ENCODE data around the gene ZFHX3. TPM values are rescaled to one million over a fixed set of nuclear protein-coding genes. Genes with fewer than 3 reads are reported as not detected.

The ZFHX3 gene
- total RNA-seq, 1 experiment from 2014 or later, result 13.6 TPM

- TF ChIP-seq, protein P1, sequence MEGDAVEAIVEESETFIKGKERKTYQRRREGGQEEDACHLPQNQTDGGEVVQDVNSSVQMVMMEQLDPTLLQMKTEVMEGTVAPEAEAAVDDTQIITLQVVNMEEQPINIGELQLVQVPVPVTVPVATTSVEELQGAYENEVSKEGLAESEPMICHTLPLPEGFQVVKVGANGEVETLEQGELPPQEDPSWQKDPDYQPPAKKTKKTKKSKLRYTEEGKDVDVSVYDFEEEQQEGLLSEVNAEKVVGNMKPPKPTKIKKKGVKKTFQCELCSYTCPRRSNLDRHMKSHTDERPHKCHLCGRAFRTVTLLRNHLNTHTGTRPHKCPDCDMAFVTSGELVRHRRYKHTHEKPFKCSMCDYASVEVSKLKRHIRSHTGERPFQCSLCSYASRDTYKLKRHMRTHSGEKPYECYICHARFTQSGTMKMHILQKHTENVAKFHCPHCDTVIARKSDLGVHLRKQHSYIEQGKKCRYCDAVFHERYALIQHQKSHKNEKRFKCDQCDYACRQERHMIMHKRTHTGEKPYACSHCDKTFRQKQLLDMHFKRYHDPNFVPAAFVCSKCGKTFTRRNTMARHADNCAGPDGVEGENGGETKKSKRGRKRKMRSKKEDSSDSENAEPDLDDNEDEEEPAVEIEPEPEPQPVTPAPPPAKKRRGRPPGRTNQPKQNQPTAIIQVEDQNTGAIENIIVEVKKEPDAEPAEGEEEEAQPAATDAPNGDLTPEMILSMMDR (IDR thresholded peaks at IDR 0.05; ENCODE audit: unreplicated experiment), result no peak
Measured at GRCh38 chr16:73023320-73023719, 24.6 kb downstream of the ZFHX3 start.

DNA sequence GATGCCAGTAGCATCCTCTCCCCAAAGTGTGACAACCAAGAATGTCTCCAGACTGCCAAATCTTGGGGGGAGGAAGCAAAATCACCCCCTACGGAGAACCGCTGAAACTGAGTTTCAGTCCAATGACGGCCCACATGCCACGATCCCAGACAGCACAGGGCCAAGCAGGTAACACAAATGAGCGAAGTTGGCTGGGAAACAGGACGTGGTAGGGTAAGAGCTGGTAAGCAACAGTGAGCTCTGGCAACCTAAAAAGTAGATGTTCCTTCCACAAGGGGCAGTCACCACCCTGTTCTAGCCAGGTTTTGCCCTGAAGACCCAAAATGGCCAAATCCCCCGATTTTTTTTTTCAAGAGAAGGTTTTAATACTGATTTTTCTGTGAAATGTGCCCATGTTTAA lies 25.4 kb downstream of the ZFHX3 start:
- TF ChIP-seq, protein P1 (IDR thresholded peaks at IDR 0.05; ENCODE audit: unreplicated experiment), result no peak
- BruUV-seq (replicated peaks), result no TSS peak
- no peak overlapping the region for H3K27ac Mint-ChIP-seq (ENCODE audit: unreplicated experiment)
- CTCF ChIA-PET, result interaction anchor here (0.7 to 0.8 kb wide), 3 partner anchors 268 to 974 kb away, joined by 4 to 9 read pairs (median 8); no protein-coding TSS in a partner anchor
- no peak for DNase-seq
- no peaks in the 10 kb centered on the region for H3K27me3 Mint-ChIP-seq (ENCODE audit: unreplicated experiment)
- H3K36me3 Mint-ChIP-seq (ENCODE audit: insufficient read depth, unreplicated experiment), result peaks cover 16% of the 10 kb centered on the region
- no peaks in the 10 kb centered on the region for H3K9me3 Mint-ChIP-seq (ENCODE audit: low read depth, unreplicated experiment)
- intact Hi-C loops (cut with micrococcal nuclease; ENCODE audit: unreplicated experiment), result no loop called here
- no peak overlapping the region for H3K4me3 Mint-ChIP-seq (ENCODE audit: low read depth, unreplicated experiment)
- H3K4me1 Mint-ChIP-seq (ENCODE audit: low read depth, unreplicated experiment), result peaks cover 31% of the 10 kb centered on the region

More at GRCh38 chr16:73023320-73023719, 24.6 kb downstream of the ZFHX3 start:
- intact Hi-C loops (cut with micrococcal nuclease; ENCODE audit: unreplicated experiment), result no loop called here
- Mint-ChIP-seq H3K36me3 (ENCODE audit: insufficient read depth, unreplicated experiment) (peaks cover 16% of the 10 kb centered on the region), H3K4me1 (ENCODE audit: low read depth, unreplicated experiment) (peaks cover 38% of the 10 kb centered on the region), H3K9me3 (ENCODE audit: low read depth, unreplicated experiment) (no peaks in the 10 kb centered on the region), H3K4me3 (ENCODE audit: low read depth, unreplicated experiment) (no peak overlapping the region), H3K27me3 (ENCODE audit: unreplicated experiment) (no peaks in the 10 kb centered on the region), H3K27ac (ENCODE audit: unreplicated experiment) (no peak overlapping the region)
- DNase-seq, result no peak
- CTCF ChIA-PET, result interaction anchor here (0.8 kb wide), 1 partner anchor 24 kb away, joined by 3 read pairs; no protein-coding TSS in a partner anchor
- BruUV-seq (replicated peaks), result no TSS peak

- H3K4me1 Mint-ChIP-seq (ENCODE audit: low read depth, unreplicated experiment), result peaks cover 33% of the 10 kb centered on the region
- H3K27ac Mint-ChIP-seq (ENCODE audit: unreplicated experiment), result no peak overlapping the region
Measured at GRCh38 chr16:73021866-73022495, 25.9 kb downstream of the ZFHX3 start.

GRCh38 chr16:73020409-73020884 lies 27.5 kb downstream of the ZFHX3 start:
- CTCF ChIA-PET, result interaction anchor here (0.6 to 1.5 kb wide), 5 partner anchors 17 to 629 kb away, joined by 3 to 6 read pairs (median 3); no protein-coding TSS in a partner anchor
- no peaks in the 10 kb centered on the region for H3K27me3 Mint-ChIP-seq (ENCODE audit: unreplicated experiment)
- peak; percentile 87 for DNase-seq
- TF ChIP-seq, protein P1 (IDR thresholded peaks at IDR 0.05; ENCODE audit: unreplicated experiment), result no peak
- H3K36me3 Mint-ChIP-seq (ENCODE audit: insufficient read depth, unreplicated experiment), result peaks cover 25% of the 10 kb centered on the region
- intact Hi-C loops (cut with micrococcal nuclease; ENCODE audit: unreplicated experiment), result no loop called here
- no TSS peak for BruUV-seq (replicated peaks)
- H3K4me3 Mint-ChIP-seq (ENCODE audit: low read depth, unreplicated experiment), result peak overlapping the region; percentile 51
- H3K9me3 Mint-ChIP-seq (ENCODE audit: low read depth, unreplicated experiment), result no peaks in the 10 kb centered on the region
- H3K4me1 Mint-ChIP-seq (ENCODE audit: low read depth, unreplicated experiment), result peaks cover 48% of the 10 kb centered on the region
- H3K27ac Mint-ChIP-seq (ENCODE audit: unreplicated experiment), result peak overlapping the region; percentile 80

More at GRCh38 chr16:73021866-73022495, 25.9 kb downstream of the ZFHX3 start:
- no peak overlapping the region for H3K4me3 Mint-ChIP-seq (ENCODE audit: low read depth, unreplicated experiment)
- BruUV-seq (replicated peaks), result no TSS peak
- no peaks in the 10 kb centered on the region for H3K27me3 Mint-ChIP-seq (ENCODE audit: unreplicated experiment)
- H3K36me3 Mint-ChIP-seq (ENCODE audit: insufficient read depth, unreplicated experiment), result peaks cover 16% of the 10 kb centered on the region
- no peak for DNase-seq
- intact Hi-C loops (cut with micrococcal nuclease; ENCODE audit: unreplicated experiment), result no loop called here
- CTCF ChIA-PET, result interaction anchor here (0.7 to 0.8 kb wide), 4 partner anchors 10 to 975 kb away, joined by 4 to 9 read pairs (median 6); no protein-coding TSS in a partner anchor
- H3K9me3 Mint-ChIP-seq (ENCODE audit: low read depth, unreplicated experiment), result no peaks in the 10 kb centered on the region
- TF ChIP-seq, protein P1 (IDR thresholded peaks at IDR 0.05; ENCODE audit: unreplicated experiment), result no peak
